ENCODE data around the gene SLIT3.
A peak's percentile ranks its signal among the peaks of the same experiment; 100 is the strongest.

Gene SLIT3

DNA sequence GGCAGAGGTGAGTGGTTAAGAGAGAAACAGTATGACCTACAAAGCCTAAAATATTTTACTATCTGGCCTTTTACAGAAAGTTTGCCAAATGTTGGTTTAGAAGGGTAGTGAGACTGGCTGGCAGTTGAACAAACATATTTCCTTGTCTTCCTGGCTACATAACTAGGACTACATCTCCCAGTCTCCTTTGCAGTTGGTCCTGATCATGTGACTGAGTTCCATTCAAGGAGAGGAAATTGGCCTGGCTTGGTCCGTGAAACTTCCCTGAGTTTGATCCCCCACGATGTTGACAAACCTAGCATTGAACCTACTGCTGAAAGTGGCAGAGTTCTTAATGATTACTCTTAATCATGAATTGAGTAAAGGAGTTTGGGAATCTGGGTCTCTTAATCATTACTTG lies 280.8 kb downstream of the SLIT3 start:
- TF ChIP-seq, protein P1, sequence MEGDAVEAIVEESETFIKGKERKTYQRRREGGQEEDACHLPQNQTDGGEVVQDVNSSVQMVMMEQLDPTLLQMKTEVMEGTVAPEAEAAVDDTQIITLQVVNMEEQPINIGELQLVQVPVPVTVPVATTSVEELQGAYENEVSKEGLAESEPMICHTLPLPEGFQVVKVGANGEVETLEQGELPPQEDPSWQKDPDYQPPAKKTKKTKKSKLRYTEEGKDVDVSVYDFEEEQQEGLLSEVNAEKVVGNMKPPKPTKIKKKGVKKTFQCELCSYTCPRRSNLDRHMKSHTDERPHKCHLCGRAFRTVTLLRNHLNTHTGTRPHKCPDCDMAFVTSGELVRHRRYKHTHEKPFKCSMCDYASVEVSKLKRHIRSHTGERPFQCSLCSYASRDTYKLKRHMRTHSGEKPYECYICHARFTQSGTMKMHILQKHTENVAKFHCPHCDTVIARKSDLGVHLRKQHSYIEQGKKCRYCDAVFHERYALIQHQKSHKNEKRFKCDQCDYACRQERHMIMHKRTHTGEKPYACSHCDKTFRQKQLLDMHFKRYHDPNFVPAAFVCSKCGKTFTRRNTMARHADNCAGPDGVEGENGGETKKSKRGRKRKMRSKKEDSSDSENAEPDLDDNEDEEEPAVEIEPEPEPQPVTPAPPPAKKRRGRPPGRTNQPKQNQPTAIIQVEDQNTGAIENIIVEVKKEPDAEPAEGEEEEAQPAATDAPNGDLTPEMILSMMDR (conservative IDR thresholded peaks at IDR 0.05) = no peak
- H3K27ac ChIP-seq = no peak overlapping the region

DNA sequence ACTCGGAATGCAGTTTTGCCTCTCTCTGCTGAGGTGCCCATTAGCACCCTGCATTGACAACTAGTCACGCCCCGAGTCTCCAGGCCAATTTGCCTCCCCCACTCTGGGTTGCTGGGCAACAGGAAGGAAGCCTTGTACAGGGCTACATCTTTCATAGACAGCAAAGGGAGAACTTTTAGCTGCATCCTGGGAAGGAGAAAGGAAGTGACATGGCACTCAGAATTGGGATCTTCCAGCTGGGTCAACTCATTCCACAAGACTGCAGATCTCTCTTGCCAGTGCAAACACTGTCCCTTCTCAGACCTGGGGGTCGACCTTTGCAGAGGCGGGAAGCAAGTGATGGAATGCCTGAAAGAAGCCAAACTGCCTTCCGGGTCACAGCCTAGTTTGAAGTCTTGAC lies 282.0 kb downstream of the SLIT3 start:
- no peak overlapping the region for H3K27ac ChIP-seq
- TF ChIP-seq, protein P1 (conservative IDR thresholded peaks at IDR 0.05) = no peak

DNA sequence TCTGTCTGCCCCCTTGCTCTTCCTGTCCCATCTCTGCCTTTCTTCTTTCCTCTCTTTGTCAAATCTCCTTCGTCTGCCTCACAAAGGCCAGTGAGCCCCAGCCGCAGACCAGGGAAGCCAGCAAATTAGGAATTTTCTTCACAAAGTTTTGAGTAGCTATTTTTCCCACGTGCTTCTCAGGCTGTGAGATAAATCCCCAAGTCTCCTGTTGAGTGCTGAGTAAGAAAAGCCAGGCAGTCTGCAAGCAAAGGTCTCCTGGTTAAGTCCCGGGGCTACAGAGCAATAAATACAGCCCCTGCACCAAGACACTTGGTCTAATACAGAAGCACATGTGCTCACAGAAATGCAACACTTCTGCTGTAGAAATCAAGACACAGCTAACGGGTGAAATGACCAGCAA lies 284.9 kb downstream of the SLIT3 start:
- TF ChIP-seq, protein P1 (conservative IDR thresholded peaks at IDR 0.05) = no peak
- H3K27ac ChIP-seq = no peak overlapping the region

DNA sequence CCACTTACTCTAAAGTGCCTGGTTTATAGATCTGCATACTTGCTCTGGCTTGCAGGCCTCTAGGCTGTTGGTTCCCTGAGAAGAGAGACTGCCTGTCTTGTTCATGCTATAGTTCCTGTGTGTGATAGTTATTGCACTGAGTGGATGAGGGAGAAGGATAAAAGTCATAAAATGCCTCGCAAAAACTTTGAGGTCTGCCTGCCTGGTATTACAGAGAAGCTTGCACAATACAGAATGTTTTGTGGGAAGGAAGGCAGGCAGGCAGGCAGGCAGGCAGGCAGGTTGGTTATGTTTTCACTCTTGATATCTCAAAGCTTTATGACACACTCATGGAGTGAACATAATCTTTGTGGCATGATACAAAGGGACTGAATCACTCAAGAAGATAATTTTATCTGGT lies 287.1 kb downstream of the SLIT3 start:
- peak overlapping the region; percentile 47 for H3K27ac ChIP-seq
- TF ChIP-seq, protein P1 (conservative IDR thresholded peaks at IDR 0.05) = no peak

DNA sequence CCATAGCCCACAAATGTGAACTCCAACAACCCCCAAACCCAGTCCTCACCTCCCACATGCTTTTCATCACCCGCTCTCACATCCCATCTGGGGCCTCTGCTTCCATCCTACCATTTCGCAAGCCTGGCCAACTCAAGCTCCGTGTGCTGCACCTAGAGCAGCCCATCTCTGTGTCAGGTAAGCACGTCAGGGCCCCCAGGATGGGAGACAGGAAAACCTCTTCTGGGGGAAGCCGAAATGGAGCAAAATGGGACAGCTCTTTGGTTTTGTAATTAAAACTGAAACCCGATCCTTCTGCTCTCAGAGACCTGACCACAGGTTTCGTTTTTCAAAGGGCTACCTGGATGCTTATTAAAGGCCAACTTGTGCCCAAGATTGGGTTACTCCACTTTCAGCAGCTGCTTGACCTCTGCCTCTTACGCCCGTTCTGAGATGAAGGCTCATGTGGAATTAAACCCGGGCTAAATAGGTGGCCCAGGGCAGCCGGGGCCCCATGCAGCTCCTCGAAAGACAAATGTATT lies 287.7 kb downstream of the SLIT3 start:
- TF ChIP-seq, protein P1 (conservative IDR thresholded peaks at IDR 0.05) = no peak
- peak overlapping the region; percentile 47 for H3K27ac ChIP-seq

DNA sequence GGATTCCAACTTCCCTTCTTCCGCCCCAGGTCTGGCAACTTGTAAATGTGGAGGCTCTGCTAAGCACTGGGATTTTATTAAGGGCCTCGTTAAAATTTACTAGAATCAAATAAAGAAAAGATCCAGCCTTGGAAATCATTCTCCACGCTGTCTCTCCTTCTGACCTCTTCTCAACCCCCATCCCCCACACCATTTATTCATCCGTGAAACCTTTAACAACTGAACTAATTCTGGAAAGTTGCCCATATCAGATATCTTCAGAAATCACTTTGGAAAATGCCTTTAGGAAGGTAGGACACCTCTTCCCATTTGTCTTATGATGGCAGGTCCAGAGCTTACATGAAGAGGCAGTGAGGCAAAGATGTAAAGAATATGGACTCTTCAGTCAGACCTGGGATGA lies 288.5 kb downstream of the SLIT3 start:
- peak overlapping the region; percentile 47 for H3K27ac ChIP-seq
- TF ChIP-seq, protein P1 (conservative IDR thresholded peaks at IDR 0.05) = no peak

DNA sequence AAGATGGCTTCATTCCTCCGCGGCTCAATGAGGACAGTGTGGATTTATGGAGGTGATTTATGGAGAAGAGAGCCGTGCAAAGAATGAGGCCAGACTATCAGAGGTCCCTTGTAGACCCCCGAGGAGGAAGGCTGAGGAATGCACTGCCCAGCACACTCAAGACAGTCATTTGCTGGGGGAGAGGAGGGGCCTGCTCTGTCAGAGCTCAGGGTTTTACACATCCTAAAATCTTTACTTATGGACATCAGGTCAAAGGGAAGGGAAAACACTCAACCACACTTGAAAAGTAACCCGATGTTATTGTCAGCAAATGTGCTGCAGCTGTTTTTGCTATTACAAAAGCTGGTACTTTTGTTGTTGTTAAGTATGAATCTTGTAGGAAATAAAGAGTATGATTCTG lies 289.5 kb downstream of the SLIT3 start:
- peak overlapping the region; percentile 47 for H3K27ac ChIP-seq
- TF ChIP-seq, protein P1 (conservative IDR thresholded peaks at IDR 0.05) = no peak

Measured in VCaP (cell line).